CD4-positive, alpha-beta memory T cell (primary cell): Measurements from ENCODE around the gene IL4I1. TPM values are rescaled to one million over a fixed set of nuclear protein-coding genes. Genes with fewer than 3 reads are reported as not detected.

Source experiments
- CTCF ChIA-PET: fragments of 350-600 bp; sonication (Branson Sonifier 250); formaldehyde crosslinking; loops from one replicate; lab custom pipeline; 2021; ENCODE audit warnings: inconsistent platforms; ENCODE audit not compliant: partially characterized antibody; lab: Charles Lee
- POLR2A ChIA-PET: fragments of 350-600 bp; sonication (Branson Sonifier 250); formaldehyde crosslinking; loops from one replicate; lab custom pipeline; 2021; ENCODE audit not compliant: partially characterized antibody; lab: Charles Lee
- DNase-seq, 5 donors: peaks; one replicate each; pipeline versions ENCODE4 v3.0.0 to v3.0.0-alpha.2; 2020 to 2022; ENCODE audit warnings: mixed read lengths in 1 of 5
- H3K27ac ChIP-seq: one replicate; pipeline ENCODE4 v1.7.0; 2013; ENCODE audit warnings: low read depth, low read length
- H3K27me3 ChIP-seq: 2 replicates; pipeline ENCODE4 v1.7.0; 2013; ENCODE audit warnings: mild to moderate bottlenecking, low read length, moderate library complexity; ENCODE audit not compliant: insufficient read depth
- H3K36me3 ChIP-seq: 2 replicates; pipeline ENCODE4 v1.7.0; 2013; ENCODE audit warnings: mild to moderate bottlenecking, low read length, moderate library complexity; ENCODE audit not compliant: insufficient read depth
- H3K4me1 ChIP-seq: 2 replicates; pipeline ENCODE4 v1.7.0; 2013; ENCODE audit warnings: mild to moderate bottlenecking, low read length, moderate library complexity; ENCODE audit not compliant: insufficient read depth
- H3K4me3 ChIP-seq, 2 donors: one replicate each; pipeline ENCODE4 v1.7.0; 2013; ENCODE audit warnings: low read length in 2 of 2, mild to moderate bottlenecking in 1 of 2
- H3K9me3 ChIP-seq, 2 donors: one replicate each; pipeline ENCODE4 v1.7.0; 2013; ENCODE audit warnings: low read length in 2 of 2, control low read depth in 1 of 2; ENCODE audit not compliant: control insufficient read depth in 1 of 2
- H3K27ac Mint-ChIP-seq, 7 donors: one replicate each; pipeline ENCODE4 v1.8.0; 2020 to 2021; ENCODE audit warnings: mixed read lengths in 7 of 7, mild to moderate bottlenecking in 6 of 7, inconsistent platforms in 3 of 7, moderate library complexity in 3 of 7
- H3K27me3 Mint-ChIP-seq, 2 donors: one replicate each; pipeline ENCODE4 v1.8.0; 2020 to 2021; ENCODE audit warnings: mixed read lengths in 2 of 2
- H3K36me3 Mint-ChIP-seq, 2 donors: one replicate each; pipeline ENCODE4 v1.8.0; 2020 to 2021; ENCODE audit warnings: mixed read lengths in 2 of 2, inconsistent platforms in 1 of 2, mild to moderate bottlenecking in 1 of 2
- H3K4me1 Mint-ChIP-seq, 4 donors: one replicate each; pipeline ENCODE4 v1.8.0; 2020 to 2021; ENCODE audit warnings: mixed read lengths in 4 of 4, mild to moderate bottlenecking in 1 of 4
- H3K4me3 Mint-ChIP-seq, 8 donors: one replicate each; pipeline ENCODE4 v1.8.0; 2020 to 2021; ENCODE audit warnings: mixed read lengths in 8 of 8, mild to moderate bottlenecking in 7 of 8, moderate library complexity in 6 of 8, inconsistent platforms in 3 of 8
- H3K9me3 Mint-ChIP-seq, 8 donors: one replicate each; pipeline ENCODE4 v1.8.0; 2020 to 2021; ENCODE audit warnings: mixed read lengths in 8 of 8, mild to moderate bottlenecking in 5 of 8, inconsistent platforms in 3 of 8, moderate library complexity in 1 of 8
- intact Hi-C: fragments of 100-400 bp; cut with micrococcal nuclease; formaldehyde crosslinking; loops from one replicate; pipeline ENCODE4 v1.15.1; 2023
- polyA plus RNA-seq, 2 donors: library from polyadenylated mRNA; unstranded; fragments of 300-500 nt; fragmentation: Illumina TruSeq; gene quantifications; one replicate each; pipeline ENCODE4 v1.2.3, GENCODE V29; 2021
- total RNA-seq, 2 experiments: library from RNA; stranded (reverse); gene quantifications; one replicate each; pipeline ENCODE4 v1.2.3, GENCODE V29; 2021

The IL4I1 gene
- total and polyA plus RNA-seq, 4 experiments from 2014 or later: 2.6 to 10.4 (median 6.4) TPM

GRCh38 chr19:49937750-49938381 is 41.2 kb upstream of the IL4I1 start:
- DNase-seq: peak; percentile 59 to 75 (median 65)
- no peaks in the 10 kb centered on the region for H3K27me3 ChIP-seq
- H3K27me3 Mint-ChIP-seq: peaks cover 3% of the 10 kb centered on the region in 2 donors
- H3K4me3 Mint-ChIP-seq: peak overlapping the region in 2 of 8 donors; percentile 36 to 38
- H3K4me3 ChIP-seq: no peak overlapping the region
- POLR2A ChIA-PET: interaction anchor here (1.8 kb wide), 1 partner anchor 8 kb away, joined by 7 read pairs; the partner anchor contains the start of genes ATF5 and NUP62
- intact Hi-C loops: loop anchor here (1.0 to 2.0 kb wide), 2 partner anchors 41 to 45 kb away; partner anchors contain the start of gene IL4I1
- CTCF ChIA-PET: interaction anchor here (0.6 to 5.1 kb wide), 17 partner anchors 9 to 1082 kb away, joined by 3 to 37 read pairs (median 4); partner anchors contain the start of genes ATF5 and NUP62
- no peak overlapping the region for H3K27ac ChIP-seq
- H3K4me1 Mint-ChIP-seq: peaks cover 9 to 18% (median 10%) of the 10 kb centered on the region in 4 donors
- H3K9me3 Mint-ChIP-seq: no peaks in the 10 kb centered on the region
- H3K9me3 ChIP-seq: no peaks in the 10 kb centered on the region
- peaks cover 14% of the 10 kb centered on the region for H3K4me1 ChIP-seq
- no peak overlapping the region for H3K27ac Mint-ChIP-seq
- no peaks in the 10 kb centered on the region for H3K36me3 ChIP-seq
- H3K36me3 Mint-ChIP-seq: no peaks in the 10 kb centered on the region

GRCh38 chr19:49936549-49936948 is 39.9 kb upstream of the IL4I1 start:
- Histone ChIP-seq H3K4me1 (peaks cover 22% of the 10 kb centered on the region), H3K36me3 (no peaks in the 10 kb centered on the region), H3K9me3 (no peaks in the 10 kb centered on the region), H3K27me3 (no peaks in the 10 kb centered on the region), H3K27ac (no peak overlapping the region), H3K4me3 (no peak overlapping the region)
- H3K9me3 Mint-ChIP-seq: no peaks in the 10 kb centered on the region
- peaks cover 0 to 3% of the 10 kb centered on the region in 2 donors for H3K27me3 Mint-ChIP-seq
- no peak for DNase-seq
- peaks cover 2 to 6% of the 10 kb centered on the region in 2 donors for H3K36me3 Mint-ChIP-seq
- ChIA-PET CTCF (interaction anchor here (1.3 to 5.1 kb wide), 2 partner anchors 49 to 61 kb away, joined by 4 to 37 read pairs; no protein-coding TSS in a partner anchor), POLR2A (no interaction called here)
- no peak overlapping the region for H3K4me3 Mint-ChIP-seq
- H3K4me1 Mint-ChIP-seq: peaks cover 15 to 30% (median 20%) of the 10 kb centered on the region in 4 donors
- H3K27ac Mint-ChIP-seq: peak overlapping the region in 4 of 7 donors; percentile 10 to 79 (median 40)
- intact Hi-C loops: loop anchor here (2.0 kb wide), 1 partner anchor 40 kb away; the partner anchor contains the start of gene IL4I1

- Histone ChIP-seq H3K27me3 (no peaks in the 10 kb centered on the region), H3K27ac (no peak overlapping the region), H3K9me3 (no peaks in the 10 kb centered on the region), H3K36me3 (no peaks in the 10 kb centered on the region), H3K4me1 (peaks cover 35% of the 10 kb centered on the region), H3K4me3 (no peak overlapping the region)
- intact Hi-C loops: loop anchor here (5.0 kb wide), 1 partner anchor 166 kb away; the partner anchor contains the start of gene AP2A1
- ChIA-PET CTCF (interaction anchor here (0.5 kb wide), 1 partner anchor 1161 kb away, joined by 4 read pairs; no protein-coding TSS in a partner anchor), POLR2A (interaction anchor here (1.5 kb wide), 1 partner anchor 57 kb away, joined by 8 read pairs; the partner anchor contains the start of genes AKT1S1 and TBC1D17)
- peaks cover 25 to 47% (median 39%) of the 10 kb centered on the region in 4 donors for H3K4me1 Mint-ChIP-seq
- peak overlapping the region in 5 of 7 donors; percentile 33 to 93 (median 58) for H3K27ac Mint-ChIP-seq
- peak overlapping the region in 5 of 8 donors; percentile 25 to 70 (median 57) for H3K4me3 Mint-ChIP-seq
- H3K36me3 Mint-ChIP-seq: peaks cover 8 to 9% of the 10 kb centered on the region in 2 donors
- no peaks in the 10 kb centered on the region for H3K27me3 Mint-ChIP-seq
- H3K9me3 Mint-ChIP-seq: peaks cover 0 to 7% (median 0%) of the 10 kb centered on the region in 8 donors
- DNase-seq: no peak
Observed at GRCh38 chr19:49933643-49934042, 37.0 kb upstream of the IL4I1 start.

- H3K4me1 Mint-ChIP-seq: peaks cover 30 to 54% (median 44%) of the 10 kb centered on the region in 4 donors
Observed at GRCh38 chr19:49932731-49933131, 36.0 kb upstream of the IL4I1 start.

GRCh38 chr19:49932041-49932451 is 35.4 kb upstream of the IL4I1 start:
- Mint-ChIP-seq H3K27me3 (no peaks in the 10 kb centered on the region), H3K9me3 (peaks cover 0 to 7% (median 0%) of the 10 kb centered on the region in 8 donors), H3K4me3 (peak overlapping the region in 7 of 8 donors; percentile 1 to 71 (median 17)), H3K4me1 (peaks cover 34 to 61% (median 48%) of the 10 kb centered on the region in 4 donors), H3K36me3 (peaks cover 17 to 22% of the 10 kb centered on the region in 2 donors), H3K27ac (peak overlapping the region in 6 of 7 donors; percentile 0 to 97 (median 35))
- Histone ChIP-seq H3K4me1 (peaks cover 44% of the 10 kb centered on the region), H3K4me3 (no peak overlapping the region), H3K36me3 (peaks cover 7% of the 10 kb centered on the region), H3K27me3 (no peaks in the 10 kb centered on the region), H3K27ac (no peak overlapping the region), H3K9me3 (no peaks in the 10 kb centered on the region)
- intact Hi-C loops: loop anchor here (5.0 kb wide), 1 partner anchor 165 kb away; the partner anchor contains the start of gene AP2A1
- DNase-seq: no peak
- CTCF ChIA-PET: no interaction called here
- POLR2A ChIA-PET: no interaction called here

More at GRCh38 chr19:49932731-49933131, 36.0 kb upstream of the IL4I1 start:
- Histone ChIP-seq H3K9me3 (no peaks in the 10 kb centered on the region), H3K27me3 (no peaks in the 10 kb centered on the region), H3K4me3 (no peak overlapping the region), H3K36me3 (no peaks in the 10 kb centered on the region), H3K4me1 (peaks cover 41% of the 10 kb centered on the region), H3K27ac (no peak overlapping the region)
- peak overlapping the region; percentile 46 to 80 (median 60) for H3K4me3 Mint-ChIP-seq
- peaks cover 10 to 15% of the 10 kb centered on the region in 2 donors for H3K36me3 Mint-ChIP-seq
- ChIA-PET CTCF (no interaction called here), POLR2A (interaction anchor here (1.0 to 1.5 kb wide), 2 partner anchors 35 to 56 kb away, joined by 4 to 8 read pairs; partner anchors contain the start of genes AKT1S1 and TBC1D17)
- intact Hi-C loops: loop anchor here (5.0 kb wide), 1 partner anchor 165 kb away; the partner anchor contains the start of gene AP2A1
- peak; percentile 52 to 65 (median 60) for DNase-seq
- H3K27ac Mint-ChIP-seq: peak overlapping the region; percentile 29 to 89 (median 78)
- peaks cover 0 to 7% (median 0%) of the 10 kb centered on the region in 8 donors for H3K9me3 Mint-ChIP-seq
- no peaks in the 10 kb centered on the region for H3K27me3 Mint-ChIP-seq

GRCh38 chr19:49931293-49932040 is 34.8 kb upstream of the IL4I1 start:
- Mint-ChIP-seq H3K36me3 (peaks cover 19 to 23% of the 10 kb centered on the region in 2 donors), H3K9me3 (peaks cover 0 to 7% (median 0%) of the 10 kb centered on the region in 8 donors), H3K27ac (peak overlapping the region in 6 of 7 donors; percentile 39 to 97 (median 84)), H3K27me3 (no peaks in the 10 kb centered on the region), H3K4me1 (peaks cover 35 to 66% (median 51%) of the 10 kb centered on the region in 4 donors), H3K4me3 (peak overlapping the region in 5 of 8 donors; percentile 1 to 67 (median 24))
- ChIA-PET CTCF (no interaction called here), POLR2A (interaction anchor here (0.9 to 4.6 kb wide), 3 partner anchors 55 to 580 kb away, joined by 3 to 47 read pairs (median 3); partner anchors contain the start of genes AKT1S1, JOSD2, PTOV1 and TBC1D17)
- no peaks in the 10 kb centered on the region for H3K27me3 ChIP-seq
- H3K27ac ChIP-seq: no peak overlapping the region
- intact Hi-C loops: loop anchor here (5.0 kb wide), 1 partner anchor 164 kb away; the partner anchor contains the start of gene AP2A1
- H3K4me3 ChIP-seq: no peak overlapping the region
- H3K4me1 ChIP-seq: peaks cover 50% of the 10 kb centered on the region
- no peak for DNase-seq
- H3K9me3 ChIP-seq: no peaks in the 10 kb centered on the region
- peaks cover 12% of the 10 kb centered on the region for H3K36me3 ChIP-seq
